OCI-LY7 (cell line): ENCODE measurements around the gene ENAH.

Experiments used
- CTCF ChIP-seq: fragments of 200-600 bp; sonication (generic); conservative IDR thresholded peaks from 2 replicates; pipeline ENCODE4 v1.5.1; 2014; ENCODE audit warnings: mild to moderate bottlenecking, antibody characterized with exemption, low read length, moderate library complexity, mixed read lengths
- EZH2phosphoT487 ChIP-seq: fragments of 200-600 bp; sonication (generic); IDR thresholded peaks from 2 replicates; pipeline ENCODE4 v1.6.1; 2018; ENCODE audit warnings: low read depth, borderline replicate concordance, mild to moderate bottlenecking, mixed run types, antibody characterized with exemption, low read length, moderate library complexity, mixed read lengths

GRCh38 chr1:225613006-225613405 lies 39.9 kb downstream of the ENAH start:
- TF ChIP-seq CTCF: no peak
- no peak for TF ChIP-seq EZH2phosphoT487
